Right renal cortex interstitium (tissue), 3 donors: Measurements from ENCODE around the gene GUF1. TPM values are rescaled to one million over a fixed set of nuclear protein-coding genes. Genes with fewer than 3 reads are reported as not detected.
"Not testable (repeated sequence)": the region's sequence is repeated elsewhere in the genome, so short reads cannot be mapped to it uniquely, and the experiment has no call there.

ENCODE experiments used
- DNase-seq, 3 donors: peaks; one replicate each; pipeline ENCODE4 v3.0.0-alpha.2; 2013; ENCODE audit warnings: low read depth in 3 of 3, low spot score in 2 of 3
- polyA plus RNA-seq, 3 donors: library from polyadenylated mRNA; unstranded; fragments of 120-200 nt; gene quantifications; one replicate each; pipeline ENCODE4 v1.2.1, GENCODE V29; 2013; ENCODE audit not compliant: insufficient read length in 3 of 3

The GUF1 gene
- polyA plus RNA-seq, 3 donors, result 28.9 to 29.0 (median 28.9) TPM

GRCh38 chr4:44700427-44700826 is 22.2 kb downstream of the GUF1 start:
- no peak for DNase-seq

- DNase-seq, result no peak
Observed at GRCh38 chr4:44701037-44701436, 22.8 kb downstream of the GUF1 start.

- no peak for DNase-seq
Observed at GRCh38 chr4:44704673-44705072, 26.5 kb downstream of the GUF1 start.

GRCh38 chr4:44713125-44713524 is 34.9 kb downstream of the GUF1 start:
- DNase-seq, result no peak

GRCh38 chr4:44716597-44716996 is 38.4 kb downstream of the GUF1 start:
- DNase-seq, result no peak

- DNase-seq, result no peak
Observed at GRCh38 chr4:44720371-44720770, 42.2 kb downstream of the GUF1 start.

GRCh38 chr4:44722001-44722400 is 43.8 kb downstream of the GUF1 start:
- DNase-seq, result no peak

- peak in 1 of 3 donors; percentile 2 for DNase-seq
Observed at GRCh38 chr4:44725166-44725565, 46.9 kb downstream of the GUF1 start.

- DNase-seq, result no peak
Observed at GRCh38 chr4:44725726-44726037, 47.5 kb downstream of the GUF1 start.

- DNase-seq, result peak; percentile 67 to 82 (median 73)
Observed at GRCh38 chr4:44726038-44726871, 48.0 kb downstream of the GUF1 start, which contains the start of gene GNPDA2. GNPDA2 (minus strand) TSS chr4:44726556; CDS start chr4:44722207, 4,349 bp downstream.

- DNase-seq, result no peak
Observed at GRCh38 chr4:44727471-44727870, 49.3 kb downstream of the GUF1 start.

- DNase-seq, result not testable (repeated sequence)
Observed at GRCh38 chr4:44728694-44729093, 50.5 kb downstream of the GUF1 start.

GRCh38 chr4:44736900-44737299 is 58.7 kb downstream of the GUF1 start:
- no peak for DNase-seq

GRCh38 chr4:44738615-44739014 is 60.4 kb downstream of the GUF1 start:
- DNase-seq, result no peak

- DNase-seq, result no peak
Observed at GRCh38 chr4:44740201-44740600, 62.0 kb downstream of the GUF1 start.

Other genes starting within 250 kb of the GUF1 start
- gene KCTD8, start 229.6 kb upstream of the GUF1 start, polyA plus RNA-seq, result 1 to 10 TPM; 2.6 to 4.0 (median 3.9) TPM
- gene YIPF7, start 26.8 kb upstream of the GUF1 start, polyA plus RNA-seq, result under 1 TPM; 0.17 to 0.38 (median 0.22) TPM
- 10 to 100 TPM; 24.2 to 31.4 (median 29.4) TPM for gene GNPDA2, start 48.1 kb downstream of the GUF1 start, polyA plus RNA-seq